Head of caudate nucleus (tissue), 42 donors: ENCODE results near the gene EIF3L.

Experiments used
- DNase-seq, 42 donors: peaks; one replicate each; pipeline versions ENCODE4 v3.0.0 to v3.0.0-alpha.2; 2020 to 2021; ENCODE audit warnings: mixed read lengths in 7 of 42
- intact Hi-C: fragments of 100-400 bp; cut with DNase I; formaldehyde crosslinking; loops from one replicate; pipeline ENCODE4 v1.15.0; 2022

The EIF3L gene

GRCh38 chr22:37932821-37933578, 83.8 kb downstream of the EIF3L start:
- intact Hi-C loops, result no loop called here

GRCh38 chr22:37933711-37934376, 84.6 kb downstream of the EIF3L start:
- DNase-seq, result peak; percentile 61 to 94 (median 87)
- intact Hi-C loops, result no loop called here

More at GRCh38 chr22:37932821-37933578, 83.8 kb downstream of the EIF3L start:
- DNase-seq, result peak in 1 of 42 donors; percentile 30
